ENCODE results near the gene RIPOR3.

- TF ChIP-seq CTCF (IDR thresholded peaks at IDR 0.05) = no peak
- no peak for TF ChIP-seq POLR2A (IDR thresholded peaks at IDR 0.05)
Observed at GRCh38 chr20:50672400-50673145, 18.8 kb downstream of the RIPOR3 start.
